HG03457 (cell line): Measurements from ENCODE around the gene MAT1A.
"Not testable (repeated sequence)": the region's sequence is repeated elsewhere in the genome, so short reads cannot be mapped to it uniquely, and the experiment has no call there.

Experiments
- ATAC-seq: cut with Tn5 transposase; IDR thresholded peaks from one replicate; pipeline ENCODE4 v1.9.1; 2021; ENCODE audit warnings: moderate number of reproducible peaks; ENCODE audit not compliant: unreplicated experiment

The MAT1A gene

DNA sequence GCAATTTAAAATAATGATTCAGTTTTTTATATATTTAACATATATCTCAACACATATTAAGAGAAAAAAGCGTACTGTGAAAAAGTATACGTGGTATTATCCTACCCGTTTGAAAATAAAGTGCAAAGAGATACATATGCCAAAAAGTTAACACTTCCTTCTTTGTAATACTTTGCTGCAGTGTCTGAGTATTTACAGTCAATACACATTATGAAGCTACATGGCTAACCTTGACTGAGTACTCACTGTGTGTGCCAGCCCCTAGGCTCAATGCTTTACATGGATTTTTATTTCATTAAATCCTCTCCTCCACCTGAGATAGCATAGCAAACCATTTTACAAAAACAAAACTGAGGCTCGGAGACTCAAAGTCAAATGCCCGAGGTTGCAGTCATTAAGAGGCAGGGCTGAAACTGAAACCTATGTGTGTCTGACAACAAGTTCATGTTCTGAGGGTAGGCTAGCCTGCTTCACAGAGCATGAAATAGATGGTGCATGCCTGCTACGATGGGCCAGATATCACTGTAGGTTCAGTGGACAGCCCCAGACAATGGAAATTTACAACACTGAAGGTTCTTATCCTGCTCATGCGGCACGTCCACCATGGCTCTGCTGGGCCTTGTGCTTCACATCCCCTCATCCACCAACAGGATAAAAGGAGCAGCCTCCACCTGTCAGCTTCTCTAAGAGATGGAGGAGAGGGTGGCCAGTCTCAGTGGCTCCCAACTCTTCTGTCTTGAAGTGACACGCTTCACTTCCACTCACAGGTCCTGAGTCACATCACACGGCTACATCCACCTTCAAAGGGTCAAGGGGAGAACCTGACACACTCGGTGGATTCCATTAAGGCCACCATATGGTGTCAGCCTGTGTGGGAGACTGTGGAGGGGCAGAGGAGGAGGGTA is 54.9 kb downstream of the MAT1A start:
- peak; percentile 99 for ATAC-seq

DNA sequence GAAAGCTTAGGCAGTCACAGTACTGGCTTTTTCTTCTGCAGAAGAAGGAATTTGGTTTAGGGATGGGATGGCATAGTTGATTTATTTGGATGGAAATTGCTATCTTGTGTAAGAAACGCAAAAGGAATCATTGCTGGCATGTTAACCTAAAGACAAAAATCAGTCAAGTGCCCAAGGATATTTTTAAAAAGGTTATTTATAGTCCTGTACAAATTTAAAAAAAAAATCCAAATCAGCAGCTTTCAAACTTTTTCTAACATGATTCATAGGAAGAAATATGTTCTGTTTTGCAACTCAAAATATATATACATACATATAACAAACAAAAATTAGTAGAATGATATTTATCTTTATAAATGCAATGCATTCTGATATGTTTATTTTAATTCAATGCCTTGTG is 55.6 kb downstream of the MAT1A start:
- not testable (repeated sequence) for ATAC-seq

GRCh38 chr10:80226723-80227122 is 62.7 kb downstream of the MAT1A start:
- not testable (repeated sequence) for ATAC-seq

- not testable (repeated sequence) for ATAC-seq
Observed at GRCh38 chr10:80223031-80223419, 66.4 kb downstream of the MAT1A start.
